Stimulated activated CD4-positive, alpha-beta T cell treated with anti-CD3 and anti-CD28 coated beads, Interleukin-15, amount 100 ng/mL, for 1 hour (primary cell): ENCODE results near the gene IGSF9.

Source experiments
- DNase-seq, 2 donors: peaks; one replicate each; pipeline ENCODE4 v3.0.0-alpha.2; 2020; ENCODE audit warnings: low read depth in 1 of 2, low spot score in 1 of 2

The IGSF9 gene

GRCh38 chr1:159946242-159947187 lies 1.1 kb upstream of the IGSF9 start:
- no peak for DNase-seq

GRCh38 chr1:159944623-159945455 lies 574 bp downstream of the IGSF9 start:
- DNase-seq, result no peak

GRCh38 chr1:159943908-159944622 lies 1.3 kb downstream of the IGSF9 start:
- no peak for DNase-seq

GRCh38 chr1:159943278-159943640 lies 2.2 kb downstream of the IGSF9 start:
- no peak for DNase-seq

- DNase-seq, result no peak
Measured at GRCh38 chr1:159942632-159943277, 2.7 kb downstream of the IGSF9 start.

GRCh38 chr1:159941591-159942560 lies 3.5 kb downstream of the IGSF9 start:
- no peak for DNase-seq

GRCh38 chr1:159941141-159941540 lies 4.3 kb downstream of the IGSF9 start:
- no peak for DNase-seq

GRCh38 chr1:159940006-159940620 lies 5.3 kb downstream of the IGSF9 start:
- no peak for DNase-seq

GRCh38 chr1:159939678-159940002 lies 5.8 kb downstream of the IGSF9 start:
- DNase-seq, result no peak

- no peak for DNase-seq
Measured at GRCh38 chr1:159938905-159939677, 6.3 kb downstream of the IGSF9 start.

GRCh38 chr1:159938211-159938852 lies 7.1 kb downstream of the IGSF9 start:
- DNase-seq, result no peak

- DNase-seq, result no peak
Measured at GRCh38 chr1:159937054-159937750, 8.2 kb downstream of the IGSF9 start.

GRCh38 chr1:159936273-159936904 lies 9.0 kb downstream of the IGSF9 start:
- DNase-seq, result peak; percentile 64 to 78

GRCh38 chr1:159935719-159936272 lies 9.6 kb downstream of the IGSF9 start:
- DNase-seq, result no peak

GRCh38 chr1:159935305-159935704 lies 10.1 kb downstream of the IGSF9 start:
- no peak for DNase-seq

- no peak for DNase-seq
Measured at GRCh38 chr1:159934136-159935039, 11.0 kb downstream of the IGSF9 start.
